GM19452 (cell line): Measurements from ENCODE around the gene POSTN.
"Not testable (repeated sequence)": the region's sequence is repeated elsewhere in the genome, so short reads cannot be mapped to it uniquely, and the experiment has no call there.

ENCODE experiments used
- ATAC-seq: cut with Tn5 transposase; IDR thresholded peaks from one replicate; pipeline ENCODE4 v1.9.1; 2021; ENCODE audit not compliant: unreplicated experiment

The POSTN gene

DNA sequence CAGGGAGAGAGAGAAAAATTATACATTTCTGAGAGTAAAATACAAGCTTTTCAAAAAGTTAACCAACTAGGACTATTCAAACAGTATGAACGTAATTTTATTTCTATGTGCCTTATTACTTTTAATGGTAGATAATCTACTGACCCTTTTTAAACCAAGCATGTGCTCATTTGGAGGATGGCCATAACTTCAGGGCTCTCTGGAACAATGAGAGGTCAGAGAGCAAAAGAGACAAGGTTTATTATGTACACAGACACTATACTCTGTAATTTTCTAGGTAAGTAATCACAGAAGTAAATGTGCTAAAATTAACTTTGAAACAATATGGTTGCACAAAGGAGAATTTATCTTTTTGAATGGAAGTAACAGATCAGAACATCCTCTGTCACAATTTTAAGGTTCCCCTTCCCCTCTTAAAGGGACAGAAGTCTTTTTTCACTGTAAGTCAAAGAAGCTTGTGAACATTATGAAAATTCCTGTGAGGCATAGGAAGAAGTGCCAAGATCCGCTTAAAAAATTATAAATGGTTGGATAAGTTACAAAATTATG, 1.0 kb downstream of the POSTN start:
- ATAC-seq = no peak

DNA sequence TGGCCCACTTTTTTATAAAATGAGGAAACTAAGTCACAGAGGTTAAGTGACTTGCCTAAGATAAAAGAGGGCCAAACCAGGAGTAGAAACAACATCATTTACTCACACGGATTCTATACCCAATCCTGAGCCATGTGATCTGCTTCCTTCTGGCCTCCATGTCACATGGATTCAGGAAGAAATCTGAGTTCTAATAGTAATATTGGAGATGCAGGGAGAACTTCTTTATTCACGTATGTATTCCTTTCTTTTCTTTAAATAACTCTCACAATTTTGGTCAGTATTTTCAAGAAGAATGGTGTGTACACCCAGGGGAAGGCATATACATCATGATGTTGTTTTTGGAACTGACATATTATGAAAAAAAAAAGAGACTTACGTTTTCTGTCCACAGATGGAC, 1.8 kb downstream of the POSTN start:
- ATAC-seq = no peak

DNA sequence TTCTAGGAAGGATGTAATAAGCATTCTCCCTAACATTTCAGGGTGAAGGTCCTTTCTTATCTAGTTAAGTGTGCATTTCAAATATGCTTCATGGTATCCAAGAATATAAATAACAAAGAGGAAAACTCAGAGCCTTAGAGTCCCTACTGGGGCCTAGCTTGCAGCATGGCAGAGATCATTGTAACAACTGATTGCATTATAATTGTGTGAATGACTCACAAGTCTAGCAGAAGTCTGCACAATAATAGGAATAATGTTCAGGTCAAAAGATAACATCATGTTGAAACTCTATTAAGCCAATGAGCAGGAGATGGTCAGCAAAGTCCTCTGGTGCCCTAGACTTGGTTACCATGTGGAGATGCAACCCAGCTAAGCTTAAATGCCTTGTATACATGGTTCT, 3.4 kb downstream of the POSTN start:
- no peak for ATAC-seq

DNA sequence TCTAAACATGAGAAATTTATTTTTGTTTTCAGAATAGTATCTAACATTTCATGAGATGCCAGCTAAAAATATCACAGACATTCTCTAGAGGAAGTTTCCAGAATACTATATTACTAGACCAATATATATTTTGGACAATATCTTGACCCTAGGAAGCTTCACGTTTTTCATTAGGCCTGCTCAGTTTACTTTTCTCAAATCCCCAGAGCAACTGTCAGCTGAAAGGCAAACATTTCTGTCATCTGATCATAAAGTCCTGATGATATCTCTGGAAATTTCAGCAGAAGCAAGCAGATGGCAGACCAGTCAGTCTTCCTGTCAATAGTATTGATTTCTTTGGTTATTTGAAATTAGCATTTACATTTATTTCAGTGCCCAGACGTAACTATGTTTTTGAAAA, 4.0 kb downstream of the POSTN start:
- ATAC-seq = no peak

DNA sequence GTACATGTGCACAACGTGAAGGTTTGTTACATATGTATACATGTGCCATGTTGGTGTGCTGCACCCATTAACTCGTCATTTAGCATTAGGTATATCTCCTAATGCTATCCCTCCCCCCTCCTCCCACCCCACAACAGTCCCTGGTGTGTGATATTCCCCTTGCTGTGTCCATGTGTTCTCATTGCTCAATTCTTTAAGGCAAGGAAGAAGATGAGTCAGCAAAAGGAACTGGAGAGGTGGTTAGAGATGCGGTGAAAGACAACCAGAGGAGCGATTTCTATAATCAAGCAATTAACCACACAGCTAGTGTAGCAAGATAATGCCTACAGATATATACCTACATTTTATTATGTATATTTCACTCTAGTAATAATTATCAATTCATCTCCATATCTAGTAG, 9.2 kb downstream of the POSTN start:
- ATAC-seq = not testable (repeated sequence)

DNA sequence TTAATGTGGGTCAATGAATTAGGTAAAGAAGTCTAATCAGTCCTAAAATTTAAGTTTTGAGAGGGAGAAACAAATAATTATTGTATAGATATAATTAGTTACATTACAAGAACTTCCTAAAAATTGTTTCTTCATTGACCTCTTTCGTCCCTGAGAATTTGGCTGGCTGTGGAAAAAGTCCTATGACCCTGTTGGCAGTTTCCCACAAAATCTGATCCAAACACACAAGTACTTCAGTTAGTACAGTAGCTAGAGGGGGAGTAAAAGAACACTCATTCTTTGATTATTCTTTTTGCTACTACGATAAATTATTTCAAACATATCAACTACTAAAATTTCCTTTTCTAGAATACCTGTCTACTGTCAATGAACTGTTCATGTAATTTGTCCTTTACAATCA, 11.3 kb downstream of the POSTN start:
- no peak for ATAC-seq

DNA sequence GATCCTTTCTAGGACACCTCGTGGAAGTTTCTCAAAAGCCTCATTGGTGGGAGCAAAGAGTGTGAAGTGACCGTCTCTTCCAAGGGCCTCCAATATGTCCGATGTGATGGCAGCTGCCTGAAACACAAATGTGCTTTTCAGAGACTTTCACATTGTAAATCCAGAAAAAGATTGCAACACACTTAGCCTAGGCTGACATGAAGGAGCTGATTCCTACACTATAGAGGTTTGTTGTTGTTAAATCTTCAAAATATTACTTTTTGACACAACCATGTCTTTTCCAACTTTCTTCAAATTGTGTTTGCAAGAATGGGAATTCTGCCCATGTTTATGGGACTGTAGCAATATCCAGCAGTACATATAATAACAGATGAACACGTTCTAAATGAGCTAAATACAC, 12.4 kb downstream of the POSTN start:
- no peak for ATAC-seq

DNA sequence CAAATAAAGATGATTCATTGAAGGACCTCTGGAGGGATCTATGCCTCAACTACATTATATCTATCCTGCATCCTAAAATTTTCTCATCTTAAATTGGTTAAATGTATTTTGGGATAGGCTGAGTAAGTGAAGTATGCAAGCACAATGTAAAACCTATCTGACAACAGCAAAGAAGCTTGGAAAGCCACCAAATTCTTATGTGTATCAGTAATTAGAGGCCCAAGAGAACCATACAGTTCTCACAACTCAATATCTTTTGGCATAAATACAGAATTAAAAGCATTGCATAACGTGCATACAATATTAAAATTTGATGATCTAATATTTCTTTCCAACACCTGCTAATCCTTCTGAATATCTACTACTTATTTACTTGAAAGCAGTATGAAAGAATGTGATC, 13.0 kb downstream of the POSTN start:
- ATAC-seq = no peak

DNA sequence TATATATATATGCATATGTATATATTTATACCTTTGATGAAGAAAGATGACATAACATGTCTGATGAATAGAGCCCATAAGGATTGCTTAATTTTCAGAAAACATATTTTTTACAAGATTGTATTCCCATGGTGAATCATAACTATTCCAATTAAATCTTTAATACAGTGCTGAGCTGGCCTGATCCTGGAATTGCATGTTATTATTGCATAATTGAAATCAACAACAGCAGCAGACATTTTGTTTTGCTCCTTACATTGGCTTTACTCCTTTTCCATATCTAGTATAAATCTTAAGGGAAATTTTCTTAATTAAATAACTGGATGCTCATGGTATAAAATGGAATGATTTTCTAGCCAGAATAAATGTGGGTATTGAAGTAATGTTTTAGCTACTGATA, 22.0 kb downstream of the POSTN start:
- ATAC-seq = no peak

DNA sequence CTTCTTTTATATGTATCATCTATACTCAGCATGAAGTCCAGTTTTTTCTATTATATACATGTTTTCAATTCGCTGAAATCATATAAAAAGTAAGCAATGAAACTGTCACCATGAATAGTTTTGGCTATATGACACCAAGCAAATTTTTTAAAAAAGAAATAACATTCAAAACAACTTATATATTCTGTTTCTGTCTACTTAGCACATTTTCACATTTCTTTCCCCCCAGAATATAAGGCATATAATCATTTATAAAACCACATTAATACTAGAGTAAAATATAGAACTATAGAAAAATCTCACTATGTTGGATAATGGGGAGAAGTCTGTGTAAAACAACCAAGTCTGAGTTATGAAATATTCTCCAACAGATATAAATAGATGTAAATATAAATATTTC, 33.1 kb downstream of the POSTN start:
- no peak for ATAC-seq

DNA sequence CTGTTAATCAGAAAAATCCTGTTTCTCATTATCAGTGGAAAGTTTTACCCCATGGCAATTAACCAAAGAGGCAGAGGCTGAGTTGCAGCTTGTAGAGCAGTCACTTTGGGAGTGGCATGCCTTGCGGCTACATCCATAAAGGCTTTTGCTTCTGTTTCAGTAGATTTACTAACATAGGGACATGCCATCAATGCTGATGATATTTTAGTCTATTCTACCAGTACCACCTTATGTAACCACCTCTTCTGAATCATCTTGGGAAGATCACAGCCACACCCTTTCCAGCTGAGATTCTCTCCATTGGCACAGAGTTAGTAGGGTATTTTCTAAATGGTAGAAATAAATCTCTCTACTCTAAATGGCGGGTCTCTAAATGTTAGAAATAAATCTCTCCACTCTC, 37.5 kb downstream of the POSTN start:
- no peak for ATAC-seq

DNA sequence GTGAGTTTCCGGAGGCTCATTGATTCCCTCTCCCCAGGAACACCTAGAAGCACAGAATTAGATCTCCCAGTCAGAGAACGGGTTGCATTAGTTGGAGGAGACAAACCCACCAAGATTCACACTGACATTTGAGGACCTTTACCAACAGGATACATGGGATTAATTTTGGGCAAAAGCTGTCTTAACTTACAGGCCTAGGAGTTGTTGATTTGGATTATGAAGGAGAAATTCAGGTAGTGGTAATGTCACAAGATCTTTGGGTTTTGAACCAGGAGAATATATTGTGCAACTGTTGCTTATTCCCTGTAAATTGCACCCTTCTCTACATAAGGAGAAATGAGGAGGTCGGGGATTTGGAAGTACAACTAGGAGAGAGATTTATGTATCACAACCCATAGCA, 38.0 kb downstream of the POSTN start:
- no peak for ATAC-seq

DNA sequence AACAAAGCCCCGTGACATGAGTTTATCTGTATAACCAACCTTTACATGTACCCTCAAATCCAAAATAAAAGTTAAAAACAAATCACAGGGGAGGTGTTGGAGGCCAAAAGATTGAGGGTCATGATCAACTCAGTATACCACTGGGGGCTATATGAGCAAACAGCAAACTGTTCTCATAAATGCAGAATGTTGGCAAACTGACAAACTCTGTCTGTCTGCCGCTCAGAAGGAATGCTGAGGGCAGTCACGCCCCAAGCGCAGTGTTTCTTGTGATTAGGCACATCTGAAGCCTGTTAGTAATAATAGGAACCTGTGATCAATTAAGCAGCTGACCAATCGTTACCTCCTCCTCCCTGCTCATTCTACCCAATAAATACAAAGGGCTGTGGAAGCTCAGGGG, 39.8 kb downstream of the POSTN start:
- ATAC-seq = not testable (repeated sequence)

DNA sequence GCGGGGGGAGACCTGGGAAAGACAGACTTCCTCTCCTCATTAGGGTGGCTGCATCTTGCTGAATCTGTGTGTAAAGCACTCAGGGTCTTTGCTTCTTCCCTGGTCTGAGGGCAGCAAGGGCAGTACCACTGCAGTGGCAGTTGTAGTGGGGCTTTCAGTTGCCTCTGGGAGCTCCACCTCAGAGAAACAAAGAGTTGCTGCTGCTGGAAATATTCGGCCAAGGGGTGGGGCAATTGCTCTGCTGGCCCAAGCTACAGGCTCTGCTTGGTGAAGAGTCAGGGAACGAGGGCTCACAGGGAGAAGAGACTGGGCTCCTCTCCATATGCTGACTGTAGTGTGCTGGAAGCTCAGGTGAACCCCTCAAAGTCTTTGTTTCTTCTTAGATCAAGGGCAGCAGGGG, 52.5 kb downstream of the POSTN start:
- no peak for ATAC-seq

DNA sequence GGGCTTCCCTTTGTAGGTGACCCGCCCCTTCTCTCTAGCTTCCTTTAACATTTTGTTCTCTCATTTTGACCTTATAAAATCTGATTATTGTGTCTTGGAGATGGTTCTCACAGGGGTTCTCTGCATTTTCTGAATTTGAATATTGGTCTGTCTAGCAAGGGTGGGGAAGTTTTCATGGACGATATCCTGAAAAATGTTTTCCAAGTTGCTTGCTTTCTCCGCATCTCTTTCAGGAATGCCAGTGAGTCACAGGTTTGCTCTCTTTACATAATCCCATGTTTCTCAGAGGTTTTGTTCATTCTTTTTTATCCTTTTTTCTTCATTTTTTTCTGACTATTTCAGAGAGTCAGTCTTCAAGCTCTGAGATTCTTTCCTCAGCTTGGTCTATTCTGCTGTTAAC, 53.6 kb downstream of the POSTN start:
- no peak for ATAC-seq

DNA sequence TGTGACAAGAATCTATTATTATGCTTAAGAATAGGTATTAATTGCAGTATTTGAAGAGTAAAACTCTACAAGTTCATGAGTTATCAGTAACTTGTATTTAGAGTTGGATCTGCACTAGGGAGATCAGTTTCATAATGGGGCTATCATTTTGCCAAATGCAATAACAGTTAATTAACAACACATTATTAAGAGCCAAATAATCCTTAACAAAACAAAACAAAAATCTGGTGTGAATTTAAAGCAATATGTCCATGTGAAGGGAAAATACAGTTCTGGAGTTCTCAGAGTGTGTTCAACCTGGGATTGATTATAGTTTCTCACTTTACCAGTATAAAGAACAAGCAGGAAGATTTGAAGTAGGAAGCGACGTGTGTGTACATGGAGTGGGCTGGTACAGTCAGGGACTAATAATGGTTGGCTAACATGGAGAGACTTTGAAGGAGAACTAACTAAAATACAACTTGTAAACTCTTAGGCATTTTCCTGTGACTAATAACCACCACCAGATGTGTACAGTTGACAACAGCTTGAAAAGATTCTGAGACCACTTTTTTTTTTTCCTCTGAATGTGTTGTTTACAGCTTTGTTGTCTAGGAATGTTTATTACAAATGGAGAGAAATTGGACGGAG, 58.5 kb downstream of the POSTN start:
- ATAC-seq = no peak

DNA sequence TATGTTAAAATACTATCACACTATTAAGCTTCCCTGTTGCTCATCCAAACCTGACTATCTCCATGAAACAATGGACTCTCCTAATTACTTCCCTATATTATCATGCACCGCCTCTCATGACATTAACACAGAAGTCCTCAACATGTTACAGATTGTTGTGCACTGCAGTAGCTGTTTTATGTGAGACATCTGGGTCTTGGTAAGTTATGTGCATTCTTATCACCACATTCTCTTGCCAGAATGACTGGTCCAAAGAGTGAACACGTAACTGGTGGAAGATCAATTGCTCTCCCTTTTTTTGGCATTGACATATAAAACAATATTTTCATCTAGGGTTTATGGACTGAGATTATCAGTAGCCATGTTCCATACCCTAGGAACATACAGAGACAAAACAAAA, 59.4 kb downstream of the POSTN start:
- no peak for ATAC-seq

DNA sequence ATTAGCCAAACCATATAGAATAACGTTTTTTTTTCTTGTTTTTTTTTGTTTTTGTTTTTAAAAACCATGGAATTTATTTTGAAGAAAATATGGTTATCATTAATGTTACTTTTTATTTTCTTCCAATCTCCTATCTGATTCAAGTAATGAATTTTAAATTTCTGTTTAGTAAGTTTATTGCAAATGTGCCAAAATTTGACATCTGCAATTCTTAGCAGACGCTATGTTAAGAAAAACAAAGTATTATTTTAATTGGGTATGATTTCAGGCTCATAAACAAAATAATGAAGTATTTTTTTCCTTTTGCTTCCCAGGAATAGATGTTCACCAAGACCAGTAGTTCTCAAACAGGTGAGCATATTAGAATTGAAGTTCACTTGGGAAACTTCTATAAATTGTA, 63.1 kb downstream of the POSTN start:
- ATAC-seq = no peak

DNA sequence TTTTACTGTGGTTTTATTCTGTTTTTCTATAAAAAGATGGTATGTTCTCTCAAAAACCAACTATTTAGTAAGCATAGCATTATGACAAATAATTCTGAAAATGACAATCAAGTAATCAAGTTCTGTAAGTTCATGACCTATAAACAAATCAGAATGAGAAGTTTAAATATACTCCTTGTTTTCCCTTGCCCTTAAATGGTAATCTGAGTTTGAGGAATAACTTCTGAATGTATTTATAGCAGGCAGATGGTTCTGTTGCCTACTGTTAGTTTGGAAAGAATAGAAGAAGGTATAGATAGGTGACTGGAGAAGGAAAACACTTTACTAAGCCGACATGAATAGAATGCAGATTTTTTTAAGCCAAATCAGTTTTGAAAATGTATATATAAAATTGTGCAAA, 63.9 kb downstream of the POSTN start:
- ATAC-seq = no peak

DNA sequence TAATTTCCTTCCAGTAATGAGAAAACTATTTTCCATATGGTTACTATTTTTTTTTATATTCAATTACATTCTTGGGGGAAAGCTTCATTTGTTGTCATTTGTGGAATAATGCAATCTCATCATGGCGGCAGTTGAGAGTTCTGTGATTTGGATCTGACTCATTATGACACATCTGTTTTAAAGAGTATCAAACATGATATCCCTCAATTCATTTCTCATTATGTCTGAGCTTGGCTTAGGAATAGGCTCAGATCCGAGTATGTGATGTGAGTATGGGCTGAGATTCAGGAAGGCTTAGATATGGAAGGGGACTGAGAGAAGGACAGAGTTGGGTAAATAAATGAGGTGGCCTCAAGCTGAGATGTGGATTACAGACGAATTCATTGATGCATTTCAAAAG, 64.4 kb downstream of the POSTN start:
- ATAC-seq = no peak

DNA sequence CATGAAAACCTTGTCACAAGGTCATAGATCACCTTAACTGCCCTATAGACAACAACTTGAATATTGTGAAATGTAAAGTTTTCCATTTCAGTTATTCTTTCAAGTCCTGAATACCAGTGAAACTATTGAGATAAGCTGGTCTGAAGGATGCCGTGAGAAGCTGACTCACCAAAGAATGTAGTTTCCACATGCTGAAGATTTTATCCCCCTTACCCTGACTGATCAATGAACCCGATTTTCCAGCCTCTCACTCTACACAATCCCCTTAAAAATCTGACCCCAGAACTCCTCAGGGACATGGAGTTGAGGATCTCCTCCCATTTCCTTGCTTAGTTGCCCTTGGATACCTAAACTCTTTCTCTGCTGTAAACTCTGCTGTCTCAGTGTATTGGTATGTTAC, 67.5 kb downstream of the POSTN start:
- ATAC-seq = no peak

DNA sequence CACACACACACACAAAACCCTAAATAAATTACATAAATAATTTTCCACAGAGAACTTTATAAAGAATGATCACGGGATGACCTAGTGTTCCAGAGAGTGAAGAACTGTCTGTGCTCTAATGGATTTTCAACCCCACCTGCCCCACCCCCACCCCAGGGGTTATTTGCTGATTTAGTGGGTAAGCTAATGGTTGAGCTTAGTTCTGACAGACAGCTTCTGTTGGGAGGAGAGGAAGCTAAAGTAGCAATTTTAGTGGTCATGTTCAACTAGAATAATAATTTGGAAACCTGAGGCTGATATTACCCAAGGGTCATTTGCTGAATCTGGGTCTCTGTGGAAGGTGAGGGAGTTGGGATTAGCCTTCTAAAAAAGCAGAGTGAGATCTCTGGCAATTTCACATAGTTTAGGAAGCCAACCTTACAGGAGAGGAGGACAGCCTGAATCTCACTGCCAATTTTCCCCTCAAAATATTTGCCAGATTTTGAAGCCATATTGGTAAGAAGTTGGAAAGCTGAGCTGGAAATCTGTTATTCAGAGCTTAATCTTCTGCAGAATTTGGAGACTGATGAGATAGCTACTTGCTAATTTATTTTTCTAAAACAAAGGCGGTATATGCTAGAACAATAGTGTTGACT, 68.7 kb downstream of the POSTN start:
- no peak for ATAC-seq
